OCI-LY3 (cell line): ENCODE data around the gene OTUD3.

Experiments used
- H2AFZ ChIP-seq: fragments of 200-600, 300-600 bp; shearing (Covaris generic); 2 replicates; pipeline ENCODE4 v1.6.0; 2014; ENCODE audit warnings: antibody characterized with exemption, low read depth, low read length
- H3K27ac ChIP-seq: fragments of 200-600, 300-600 bp; sonication (generic); 2 replicates; pipeline ENCODE4 v1.5.1; 2014; ENCODE audit warnings: mild to moderate bottlenecking, low read length, moderate library complexity, mixed read lengths
- H3K27me3 ChIP-seq: fragments of 200-600, 300-600 bp; sonication (generic); 2 replicates; pipeline ENCODE4 v1.6.1; 2014; ENCODE audit warnings: low read depth, low read length, mixed read lengths
- H3K36me3 ChIP-seq: fragments of 200-600, 300-600 bp; sonication (generic); replicated peaks from 2 replicates; pipeline ENCODE3; 2014; ENCODE audit warnings: low read depth, low read length, mixed read lengths
- H3K4me1 ChIP-seq: fragments of 300-600, 200-600 bp; sonication (generic); 2 replicates; pipeline ENCODE4 v1.6.1; 2014; ENCODE audit warnings: low read length, mixed read lengths
- H3K4me2 ChIP-seq: fragments of 200-600, 300-600 bp; sonication (generic); 2 replicates; pipeline ENCODE4 v1.6.1; 2014; ENCODE audit warnings: low read length, mixed read lengths
- H3K4me3 ChIP-seq: fragments of 300-600, 200-600 bp; sonication (generic); 2 replicates; pipeline ENCODE4 v1.5.1; 2014; ENCODE audit warnings: antibody characterized with exemption, mild to moderate bottlenecking, low read length, moderate library complexity
- H3K79me2 ChIP-seq: fragments of 300-600, 200-600 bp; shearing (Covaris generic); 2 replicates; pipeline ENCODE4 v1.6.1; 2014; ENCODE audit warnings: mild to moderate bottlenecking, low read length, mixed read lengths
- H3K9ac ChIP-seq: fragments of 300-600, 200-600 bp; shearing (Covaris generic); 2 replicates; pipeline ENCODE4 v1.6.0; 2014; ENCODE audit warnings: mild to moderate bottlenecking, low read length, moderate library complexity
- H3K9me3 ChIP-seq: fragments of 200-600, 300-600 bp; shearing (Covaris generic); 2 replicates; pipeline ENCODE4 v1.6.1; 2014; ENCODE audit warnings: low read length, mixed read lengths; ENCODE audit not compliant: insufficient read depth
- H4K20me1 ChIP-seq: fragments of 200-600, 300-600 bp; sonication (generic); 2 replicates; pipeline ENCODE4 v1.6.1; 2016; ENCODE audit warnings: low read length, mixed read lengths; ENCODE audit not compliant: insufficient read depth
- EZH2phosphoT487 ChIP-seq: fragments of 200-600 bp; shearing (Covaris generic); IDR thresholded peaks from 2 replicates; pipeline ENCODE4 v1.6.1; 2018; ENCODE audit warnings: antibody characterized with exemption, mixed run types, low read depth
- TF ChIP-seq, protein P1 (sequence below): fragments of 200-600, 300-600 bp; sonication (generic); IDR thresholded peaks from 2 replicates; pipeline ENCODE4 v1.5.1; 2014; ENCODE audit warnings: antibody characterized with exemption, low read length, low read depth

Gene OTUD3

DNA sequence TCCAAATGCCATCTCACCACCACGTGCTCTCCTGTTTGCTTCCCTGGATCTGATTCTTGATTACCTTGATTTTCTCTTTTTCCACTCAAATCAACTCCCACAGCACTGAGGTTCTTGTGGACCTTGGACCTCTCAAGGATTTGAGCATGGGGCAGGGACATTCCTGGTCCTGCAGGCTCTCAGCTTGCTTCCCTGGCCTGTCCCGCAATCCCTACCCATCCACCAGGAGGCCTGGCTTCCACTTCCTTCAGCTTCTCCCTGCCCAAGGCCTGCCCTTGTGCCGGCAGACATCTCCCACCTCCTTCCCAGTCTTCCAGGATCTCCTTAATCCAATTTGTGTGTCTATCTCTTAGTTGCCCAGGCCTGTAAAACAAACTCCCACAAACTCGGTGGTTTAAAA is 75.6 kb downstream of the OTUD3 start:
- Histone ChIP-seq H2AFZ (no peak overlapping the region), H3K4me1 (no peaks in the 10 kb centered on the region), H3K79me2 (no peaks in the 10 kb centered on the region), H4K20me1 (no peaks in the 10 kb centered on the region), H3K4me2 (no peak overlapping the region), H3K27ac (no peak overlapping the region), H3K4me3 (no peak overlapping the region), H3K9me3 (peaks cover 7% of the 10 kb centered on the region), H3K27me3 (no peaks in the 10 kb centered on the region), H3K9ac (no peak overlapping the region), H3K36me3 (no peaks in the 10 kb centered on the region)
- TF ChIP-seq, protein P1, sequence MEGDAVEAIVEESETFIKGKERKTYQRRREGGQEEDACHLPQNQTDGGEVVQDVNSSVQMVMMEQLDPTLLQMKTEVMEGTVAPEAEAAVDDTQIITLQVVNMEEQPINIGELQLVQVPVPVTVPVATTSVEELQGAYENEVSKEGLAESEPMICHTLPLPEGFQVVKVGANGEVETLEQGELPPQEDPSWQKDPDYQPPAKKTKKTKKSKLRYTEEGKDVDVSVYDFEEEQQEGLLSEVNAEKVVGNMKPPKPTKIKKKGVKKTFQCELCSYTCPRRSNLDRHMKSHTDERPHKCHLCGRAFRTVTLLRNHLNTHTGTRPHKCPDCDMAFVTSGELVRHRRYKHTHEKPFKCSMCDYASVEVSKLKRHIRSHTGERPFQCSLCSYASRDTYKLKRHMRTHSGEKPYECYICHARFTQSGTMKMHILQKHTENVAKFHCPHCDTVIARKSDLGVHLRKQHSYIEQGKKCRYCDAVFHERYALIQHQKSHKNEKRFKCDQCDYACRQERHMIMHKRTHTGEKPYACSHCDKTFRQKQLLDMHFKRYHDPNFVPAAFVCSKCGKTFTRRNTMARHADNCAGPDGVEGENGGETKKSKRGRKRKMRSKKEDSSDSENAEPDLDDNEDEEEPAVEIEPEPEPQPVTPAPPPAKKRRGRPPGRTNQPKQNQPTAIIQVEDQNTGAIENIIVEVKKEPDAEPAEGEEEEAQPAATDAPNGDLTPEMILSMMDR = no peak
- no peak for TF ChIP-seq EZH2phosphoT487

DNA sequence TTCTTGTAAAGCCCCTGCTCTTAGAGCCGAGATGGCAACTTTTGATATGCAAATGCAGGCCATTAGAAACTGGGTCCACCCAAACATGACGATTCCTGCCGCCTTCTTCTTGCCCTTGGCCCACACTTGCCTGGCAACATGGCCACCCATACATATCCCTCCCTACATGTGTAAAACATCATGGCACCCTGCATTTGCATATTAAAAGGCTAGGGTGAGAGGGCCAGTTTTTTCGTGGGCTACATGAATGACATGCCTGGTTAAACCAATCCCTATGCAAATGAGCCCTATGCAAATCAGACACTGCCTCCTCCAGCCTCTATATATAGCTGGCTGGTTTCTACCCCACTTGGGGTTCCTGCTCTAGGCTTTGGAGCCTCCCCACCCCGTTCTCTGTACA is 78.4 kb downstream of the OTUD3 start:
- Histone ChIP-seq H3K9me3 (no peaks in the 10 kb centered on the region), H2AFZ (no peak overlapping the region), H4K20me1 (no peaks in the 10 kb centered on the region), H3K27me3 (peaks cover 15% of the 10 kb centered on the region), H3K79me2 (no peaks in the 10 kb centered on the region), H3K36me3 (no peaks in the 10 kb centered on the region), H3K9ac (no peak overlapping the region), H3K4me3 (no peak overlapping the region), H3K27ac (no peak overlapping the region), H3K4me2 (no peak overlapping the region), H3K4me1 (no peaks in the 10 kb centered on the region)
- TF ChIP-seq, protein P1 = no peak
- TF ChIP-seq EZH2phosphoT487 = no peak
